PFSK-1 (cell line): ENCODE results near the gene KCNJ15.

ENCODE experiments used
- POLR2AphosphoS5 ChIP-seq: IDR thresholded peaks from 2 replicates; pipeline ENCODE4 v1.6.1; 2012; ENCODE audit warnings: low read depth, mild to moderate bottlenecking, control low read depth, low read length, moderate library complexity
- TAF1 ChIP-seq: IDR thresholded peaks from 2 replicates; pipeline ENCODE4 v1.6.1; 2012; ENCODE audit warnings: low read length, control low read depth, borderline replicate concordance; ENCODE audit not compliant: insufficient read depth
- TF ChIP-seq, protein P1 (sequence below), 2 experiments: IDR thresholded peaks; 2 replicates each; pipeline versions ENCODE4 v1.6.1 to v1.8.0; 2011 to 2012; ENCODE audit warnings: low read depth in 2 of 2, low read length in 2 of 2, control low read depth in 1 of 2, inconsistent platforms in 1 of 2, mild to moderate bottlenecking in 1 of 2, moderate library complexity in 1 of 2; ENCODE audit not compliant: insufficient read depth in 1 of 2

DNA sequence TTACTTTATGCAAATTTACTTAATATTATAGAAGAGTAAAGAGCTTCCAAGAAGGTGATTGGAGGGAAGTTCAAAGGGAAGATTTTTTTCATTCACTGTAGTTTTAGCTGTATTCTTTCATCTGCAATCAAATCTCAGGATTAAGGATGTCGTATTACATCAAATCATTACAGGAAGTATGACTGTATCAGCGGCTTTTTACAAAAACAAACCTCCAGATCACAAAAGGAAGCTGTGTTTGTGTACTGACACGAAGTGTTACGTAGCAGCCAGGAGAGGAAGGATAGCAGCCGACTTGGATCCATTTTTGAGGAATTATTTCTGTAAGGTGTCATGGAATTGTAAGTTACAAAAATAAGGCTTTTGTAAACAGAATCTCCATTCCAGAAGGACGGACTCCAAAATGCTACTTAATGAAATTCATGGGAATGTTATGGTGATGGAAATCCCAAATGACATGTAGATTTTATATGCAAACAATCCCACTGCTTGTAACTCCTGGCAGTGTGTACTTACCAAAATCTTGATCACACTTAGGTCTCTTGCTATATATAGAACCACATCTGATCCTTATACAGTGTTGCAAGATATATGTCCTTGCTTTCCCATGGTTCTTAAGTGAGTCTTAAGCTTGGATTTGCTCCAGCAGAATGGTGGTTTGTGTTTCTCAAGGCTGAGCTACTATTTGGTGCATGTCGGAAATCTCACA, 49.8 kb downstream of the KCNJ15 start:
- TF ChIP-seq TAF1 (no peak), POLR2AphosphoS5 (no peak)
- TF ChIP-seq, protein P1, sequence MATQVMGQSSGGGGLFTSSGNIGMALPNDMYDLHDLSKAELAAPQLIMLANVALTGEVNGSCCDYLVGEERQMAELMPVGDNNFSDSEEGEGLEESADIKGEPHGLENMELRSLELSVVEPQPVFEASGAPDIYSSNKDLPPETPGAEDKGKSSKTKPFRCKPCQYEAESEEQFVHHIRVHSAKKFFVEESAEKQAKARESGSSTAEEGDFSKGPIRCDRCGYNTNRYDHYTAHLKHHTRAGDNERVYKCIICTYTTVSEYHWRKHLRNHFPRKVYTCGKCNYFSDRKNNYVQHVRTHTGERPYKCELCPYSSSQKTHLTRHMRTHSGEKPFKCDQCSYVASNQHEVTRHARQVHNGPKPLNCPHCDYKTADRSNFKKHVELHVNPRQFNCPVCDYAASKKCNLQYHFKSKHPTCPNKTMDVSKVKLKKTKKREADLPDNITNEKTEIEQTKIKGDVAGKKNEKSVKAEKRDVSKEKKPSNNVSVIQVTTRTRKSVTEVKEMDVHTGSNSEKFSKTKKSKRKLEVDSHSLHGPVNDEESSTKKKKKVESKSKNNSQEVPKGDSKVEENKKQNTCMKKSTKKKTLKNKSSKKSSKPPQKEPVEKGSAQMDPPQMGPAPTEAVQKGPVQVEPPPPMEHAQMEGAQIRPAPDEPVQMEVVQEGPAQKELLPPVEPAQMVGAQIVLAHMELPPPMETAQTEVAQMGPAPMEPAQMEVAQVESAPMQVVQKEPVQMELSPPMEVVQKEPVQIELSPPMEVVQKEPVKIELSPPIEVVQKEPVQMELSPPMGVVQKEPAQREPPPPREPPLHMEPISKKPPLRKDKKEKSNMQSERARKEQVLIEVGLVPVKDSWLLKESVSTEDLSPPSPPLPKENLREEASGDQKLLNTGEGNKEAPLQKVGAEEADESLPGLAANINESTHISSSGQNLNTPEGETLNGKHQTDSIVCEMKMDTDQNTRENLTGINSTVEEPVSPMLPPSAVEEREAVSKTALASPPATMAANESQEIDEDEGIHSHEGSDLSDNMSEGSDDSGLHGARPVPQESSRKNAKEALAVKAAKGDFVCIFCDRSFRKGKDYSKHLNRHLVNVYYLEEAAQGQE (IDR thresholded peaks at IDR 0.05; ENCODE audit: insufficient read depth in 1 of 2, low read depth in 2 of 2, low read length in 2 of 2) = no peak
